Measurements from ENCODE around the gene KCNJ3.

DNA sequence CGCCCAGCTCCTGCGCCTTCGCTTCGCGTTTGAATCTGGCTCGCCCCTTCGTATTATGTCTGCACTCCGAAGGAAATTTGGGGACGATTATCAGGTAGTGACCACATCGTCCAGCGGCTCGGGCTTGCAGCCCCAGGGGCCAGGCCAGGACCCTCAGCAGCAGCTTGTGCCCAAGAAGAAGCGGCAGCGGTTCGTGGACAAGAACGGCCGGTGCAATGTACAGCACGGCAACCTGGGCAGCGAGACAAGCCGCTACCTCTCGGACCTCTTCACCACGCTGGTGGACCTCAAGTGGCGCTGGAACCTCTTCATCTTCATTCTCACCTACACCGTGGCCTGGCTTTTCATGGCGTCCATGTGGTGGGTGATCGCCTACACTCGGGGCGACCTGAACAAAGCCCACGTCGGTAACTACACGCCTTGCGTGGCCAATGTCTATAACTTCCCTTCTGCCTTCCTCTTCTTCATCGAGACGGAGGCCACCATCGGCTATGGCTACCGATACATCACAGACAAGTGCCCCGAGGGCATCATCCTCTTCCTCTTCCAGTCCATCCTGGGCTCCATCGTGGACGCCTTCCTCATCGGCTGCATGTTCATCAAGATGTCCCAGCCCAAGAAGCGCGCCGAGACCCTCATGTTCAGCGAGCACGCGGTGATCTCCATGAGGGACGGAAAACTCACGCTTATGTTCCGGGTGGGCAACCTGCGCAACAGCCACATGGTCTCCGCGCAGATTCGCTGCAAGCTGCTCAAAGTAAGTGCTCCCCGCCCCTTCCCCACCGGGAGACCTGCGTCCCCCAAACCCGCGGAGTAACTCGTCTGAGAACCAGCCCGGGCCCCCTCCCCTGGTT, 453 bp downstream of the KCNJ3 start:
- TF ChIP-seq, protein P1, sequence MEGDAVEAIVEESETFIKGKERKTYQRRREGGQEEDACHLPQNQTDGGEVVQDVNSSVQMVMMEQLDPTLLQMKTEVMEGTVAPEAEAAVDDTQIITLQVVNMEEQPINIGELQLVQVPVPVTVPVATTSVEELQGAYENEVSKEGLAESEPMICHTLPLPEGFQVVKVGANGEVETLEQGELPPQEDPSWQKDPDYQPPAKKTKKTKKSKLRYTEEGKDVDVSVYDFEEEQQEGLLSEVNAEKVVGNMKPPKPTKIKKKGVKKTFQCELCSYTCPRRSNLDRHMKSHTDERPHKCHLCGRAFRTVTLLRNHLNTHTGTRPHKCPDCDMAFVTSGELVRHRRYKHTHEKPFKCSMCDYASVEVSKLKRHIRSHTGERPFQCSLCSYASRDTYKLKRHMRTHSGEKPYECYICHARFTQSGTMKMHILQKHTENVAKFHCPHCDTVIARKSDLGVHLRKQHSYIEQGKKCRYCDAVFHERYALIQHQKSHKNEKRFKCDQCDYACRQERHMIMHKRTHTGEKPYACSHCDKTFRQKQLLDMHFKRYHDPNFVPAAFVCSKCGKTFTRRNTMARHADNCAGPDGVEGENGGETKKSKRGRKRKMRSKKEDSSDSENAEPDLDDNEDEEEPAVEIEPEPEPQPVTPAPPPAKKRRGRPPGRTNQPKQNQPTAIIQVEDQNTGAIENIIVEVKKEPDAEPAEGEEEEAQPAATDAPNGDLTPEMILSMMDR (IDR thresholded peaks at IDR 0.05) = no peak
- no peak for TF ChIP-seq EZH2phosphoT487 (IDR thresholded peaks at IDR 0.05)
- no peak for TF ChIP-seq EZH2 (IDR thresholded peaks at IDR 0.05)

All from neural progenitor cell (in vitro differentiated cells).